Fibroblast of lung (primary cell): ENCODE data around the gene RYR1.

Experiments used
- EZH2 ChIP-seq: IDR thresholded peaks from 2 replicates; pipeline ENCODE4 v1.5.1; 2012; ENCODE audit warnings: low read length, control low read depth, mild to moderate bottlenecking; ENCODE audit errors: missing control alignments
- TF ChIP-seq, protein P1 (sequence below), 2 donors: IDR thresholded peaks in 1 of 2; conservative IDR thresholded peaks in 1 of 2; 1 replicate in 1 of 2; 2 replicates in 1 of 2; pipeline ENCODE4 v1.5.1; 2011 to 2012; ENCODE audit warnings: low read length in 2 of 2, control low read depth in 1 of 2, inconsistent platforms in 1 of 2, low read depth in 1 of 2, mild to moderate bottlenecking in 1 of 2

DNA sequence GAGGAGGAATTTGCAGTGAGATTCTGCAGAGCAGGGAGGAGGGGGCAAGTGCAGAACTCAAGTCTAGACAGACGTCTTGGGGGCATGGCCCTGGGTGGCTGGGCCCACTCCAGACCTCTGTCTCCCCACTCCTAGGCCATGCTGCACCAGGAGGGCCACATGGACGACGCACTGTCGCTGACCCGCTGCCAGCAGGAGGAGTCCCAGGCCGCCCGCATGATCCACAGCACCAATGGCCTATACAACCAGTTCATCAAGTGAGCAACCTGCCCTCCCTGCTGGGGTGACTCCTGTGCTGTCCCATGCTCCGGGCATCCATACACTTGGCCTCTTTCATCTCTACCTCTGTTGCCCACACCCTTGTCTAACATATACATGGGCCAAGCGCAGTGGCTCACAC is 18.1 kb downstream of the RYR1 start:
- TF ChIP-seq, protein P1, sequence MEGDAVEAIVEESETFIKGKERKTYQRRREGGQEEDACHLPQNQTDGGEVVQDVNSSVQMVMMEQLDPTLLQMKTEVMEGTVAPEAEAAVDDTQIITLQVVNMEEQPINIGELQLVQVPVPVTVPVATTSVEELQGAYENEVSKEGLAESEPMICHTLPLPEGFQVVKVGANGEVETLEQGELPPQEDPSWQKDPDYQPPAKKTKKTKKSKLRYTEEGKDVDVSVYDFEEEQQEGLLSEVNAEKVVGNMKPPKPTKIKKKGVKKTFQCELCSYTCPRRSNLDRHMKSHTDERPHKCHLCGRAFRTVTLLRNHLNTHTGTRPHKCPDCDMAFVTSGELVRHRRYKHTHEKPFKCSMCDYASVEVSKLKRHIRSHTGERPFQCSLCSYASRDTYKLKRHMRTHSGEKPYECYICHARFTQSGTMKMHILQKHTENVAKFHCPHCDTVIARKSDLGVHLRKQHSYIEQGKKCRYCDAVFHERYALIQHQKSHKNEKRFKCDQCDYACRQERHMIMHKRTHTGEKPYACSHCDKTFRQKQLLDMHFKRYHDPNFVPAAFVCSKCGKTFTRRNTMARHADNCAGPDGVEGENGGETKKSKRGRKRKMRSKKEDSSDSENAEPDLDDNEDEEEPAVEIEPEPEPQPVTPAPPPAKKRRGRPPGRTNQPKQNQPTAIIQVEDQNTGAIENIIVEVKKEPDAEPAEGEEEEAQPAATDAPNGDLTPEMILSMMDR (conservative IDR thresholded peaks at IDR 0.05 in 1 of 2, IDR thresholded peaks at IDR 0.05 in 1 of 2; ENCODE audit: low read depth in 1 of 2, low read length in 2 of 2) = no peak
- no peak for TF ChIP-seq EZH2
